OCI-LY1 (cell line): Measurements from ENCODE around the gene FAM20C.

Experiments
- H2AFZ ChIP-seq: fragments of 200-600 bp; sonication (generic), shearing (Covaris generic); 2 replicates; pipeline ENCODE4 v1.6.0; 2014; ENCODE audit warnings: antibody characterized with exemption, mild to moderate bottlenecking, low read length
- H3F3A ChIP-seq: fragments of 200-600 bp; sonication (generic), shearing (Covaris generic); 2 replicates; pipeline ENCODE4 v1.6.0; 2014; ENCODE audit warnings: mild to moderate bottlenecking, antibody characterized with exemption, low read length, moderate library complexity; ENCODE audit not compliant: insufficient read depth
- H3K27ac ChIP-seq: fragments of 200-600 bp; sonication (generic); 2 replicates; pipeline ENCODE4 v1.5.1; 2014; ENCODE audit warnings: low read length, mixed run types, mild to moderate bottlenecking, low read depth; ENCODE audit not compliant: poor library complexity, severe bottlenecking
- H3K27me3 ChIP-seq: fragments of 200-600 bp; sonication (generic); 2 replicates; pipeline ENCODE4 v1.6.0; 2014; ENCODE audit warnings: antibody characterized with exemption, mild to moderate bottlenecking, low read length, moderate library complexity; ENCODE audit not compliant: insufficient read depth
- H3K36me3 ChIP-seq: fragments of 200-600 bp; sonication (generic); 2 replicates; pipeline ENCODE4 v1.6.1; 2014; ENCODE audit warnings: mild to moderate bottlenecking, antibody characterized with exemption, low read length, moderate library complexity, mixed read lengths; ENCODE audit not compliant: insufficient read depth
- H3K4me1 ChIP-seq: fragments of 200-600 bp; sonication (generic); 2 replicates; pipeline ENCODE4 v1.5.1; 2014; ENCODE audit warnings: mild to moderate bottlenecking, low read length, moderate library complexity; ENCODE audit not compliant: insufficient read depth, severe bottlenecking
- H3K4me2 ChIP-seq: fragments of 200-600 bp; sonication (generic), shearing (Covaris generic); 2 replicates; pipeline ENCODE4 v1.6.1; 2014; ENCODE audit warnings: low read length
- H3K4me3 ChIP-seq: fragments of 200-600 bp; sonication (generic); 2 replicates; pipeline ENCODE4 v1.5.1; 2014; ENCODE audit warnings: low read length, low read depth, mild to moderate bottlenecking, mixed read lengths; ENCODE audit not compliant: poor library complexity, severe bottlenecking
- H3K79me2 ChIP-seq: fragments of 200-600 bp; shearing (Covaris generic); 2 replicates; pipeline ENCODE4 v1.6.1; 2016; ENCODE audit warnings: mixed run types, low read length, mixed read lengths; ENCODE audit not compliant: insufficient read depth
- H3K9ac ChIP-seq: fragments of 200-600 bp; sonication (generic), shearing (Covaris generic); 2 replicates; pipeline ENCODE4 v1.6.1; 2014; ENCODE audit warnings: mild to moderate bottlenecking, low read length, mixed read lengths
- H3K9me2 ChIP-seq: fragments of 200-600 bp; sonication (generic), shearing (Covaris generic); 2 replicates; pipeline ENCODE4 v1.6.1; 2014; ENCODE audit warnings: low read depth, mild to moderate bottlenecking, low read length, mixed read lengths
- H3K9me3 ChIP-seq: fragments of 200-600 bp; shearing (Covaris generic); 2 replicates; pipeline ENCODE4 v1.6.1; 2014; ENCODE audit warnings: low read length, mixed read lengths
- H4K20me1 ChIP-seq: fragments of 200-600 bp; sonication (generic), shearing (Covaris generic); 2 replicates; pipeline ENCODE4 v1.6.0; 2016; ENCODE audit warnings: mild to moderate bottlenecking, low read length; ENCODE audit not compliant: insufficient read depth
- EZH2 ChIP-seq: fragments of 200-600 bp; sonication (generic), shearing (Covaris generic); IDR thresholded peaks from 2 replicates; pipeline ENCODE4 v1.8.0; 2017; ENCODE audit warnings: borderline replicate concordance, mixed run types, mild to moderate bottlenecking, antibody characterized with exemption, low read length, moderate library complexity, mixed read lengths
- TF ChIP-seq, protein P1 (sequence below): fragments of 200-600 bp; sonication (generic), shearing (Covaris generic); IDR thresholded peaks from 2 replicates; pipeline ENCODE4 v1.5.1; 2017; ENCODE audit warnings: mild to moderate bottlenecking, antibody characterized with exemption, low read length, moderate library complexity, mixed read lengths

The FAM20C gene

GRCh38 chr7:247636-248035 lies 55.3 kb downstream of the FAM20C start:
- Histone ChIP-seq H3K9me2 (no peaks in the 10 kb centered on the region), H3K9me3 (no peaks in the 10 kb centered on the region), H3K27ac (no peak overlapping the region), H3K4me1 (no peaks in the 10 kb centered on the region), H3K36me3 (no peaks in the 10 kb centered on the region), H3K4me2 (no peak overlapping the region), H3K27me3 (no peaks in the 10 kb centered on the region), H4K20me1 (no peaks in the 10 kb centered on the region), H3K4me3 (no peak overlapping the region), H3F3A (no peaks in the 10 kb centered on the region), H3K79me2 (no peaks in the 10 kb centered on the region), H2AFZ (no peak overlapping the region), H3K9ac (no peak overlapping the region)
- no peak for TF ChIP-seq EZH2
- TF ChIP-seq, protein P1, sequence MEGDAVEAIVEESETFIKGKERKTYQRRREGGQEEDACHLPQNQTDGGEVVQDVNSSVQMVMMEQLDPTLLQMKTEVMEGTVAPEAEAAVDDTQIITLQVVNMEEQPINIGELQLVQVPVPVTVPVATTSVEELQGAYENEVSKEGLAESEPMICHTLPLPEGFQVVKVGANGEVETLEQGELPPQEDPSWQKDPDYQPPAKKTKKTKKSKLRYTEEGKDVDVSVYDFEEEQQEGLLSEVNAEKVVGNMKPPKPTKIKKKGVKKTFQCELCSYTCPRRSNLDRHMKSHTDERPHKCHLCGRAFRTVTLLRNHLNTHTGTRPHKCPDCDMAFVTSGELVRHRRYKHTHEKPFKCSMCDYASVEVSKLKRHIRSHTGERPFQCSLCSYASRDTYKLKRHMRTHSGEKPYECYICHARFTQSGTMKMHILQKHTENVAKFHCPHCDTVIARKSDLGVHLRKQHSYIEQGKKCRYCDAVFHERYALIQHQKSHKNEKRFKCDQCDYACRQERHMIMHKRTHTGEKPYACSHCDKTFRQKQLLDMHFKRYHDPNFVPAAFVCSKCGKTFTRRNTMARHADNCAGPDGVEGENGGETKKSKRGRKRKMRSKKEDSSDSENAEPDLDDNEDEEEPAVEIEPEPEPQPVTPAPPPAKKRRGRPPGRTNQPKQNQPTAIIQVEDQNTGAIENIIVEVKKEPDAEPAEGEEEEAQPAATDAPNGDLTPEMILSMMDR = no peak

- no peaks in the 10 kb centered on the region for H3K27me3 ChIP-seq
- no peak overlapping the region for H3K4me2 ChIP-seq
- no peaks in the 10 kb centered on the region for H3K79me2 ChIP-seq
- no peak overlapping the region for H2AFZ ChIP-seq
- H3K9me3 ChIP-seq = no peaks in the 10 kb centered on the region
- H3K9me2 ChIP-seq = no peaks in the 10 kb centered on the region
- no peaks in the 10 kb centered on the region for H3K36me3 ChIP-seq
- H3K9ac ChIP-seq = no peak overlapping the region
- no peak for TF ChIP-seq EZH2
- TF ChIP-seq, protein P1 = no peak
- H3K27ac ChIP-seq = no peak overlapping the region
- H3F3A ChIP-seq = no peaks in the 10 kb centered on the region
- no peak overlapping the region for H3K4me3 ChIP-seq
- no peaks in the 10 kb centered on the region for H4K20me1 ChIP-seq
- H3K4me1 ChIP-seq = no peaks in the 10 kb centered on the region
Observed at GRCh38 chr7:248732-249435, 56.5 kb downstream of the FAM20C start.

- H3K79me2 ChIP-seq = no peaks in the 10 kb centered on the region
- H3K4me1 ChIP-seq = no peaks in the 10 kb centered on the region
- H3K9me3 ChIP-seq = no peaks in the 10 kb centered on the region
- no peaks in the 10 kb centered on the region for H3F3A ChIP-seq
- H3K9ac ChIP-seq = no peak overlapping the region
- H3K36me3 ChIP-seq = no peaks in the 10 kb centered on the region
- TF ChIP-seq, protein P1 = no peak
- TF ChIP-seq EZH2 = no peak
- no peak overlapping the region for H2AFZ ChIP-seq
- H3K27ac ChIP-seq = no peak overlapping the region
- no peak overlapping the region for H3K4me2 ChIP-seq
- H3K4me3 ChIP-seq = no peak overlapping the region
- no peaks in the 10 kb centered on the region for H4K20me1 ChIP-seq
- H3K9me2 ChIP-seq = no peaks in the 10 kb centered on the region
- H3K27me3 ChIP-seq = no peaks in the 10 kb centered on the region
Observed at GRCh38 chr7:249989-250388, 57.6 kb downstream of the FAM20C start.
